ENCODE data around the gene LTBP1.

- TF ChIP-seq CTCF (IDR thresholded peaks at IDR 0.05) (no peak), EZH2 (IDR thresholded peaks at IDR 0.05; ENCODE audit: borderline replicate concordance, insufficient read depth, low read depth, low read length, poor library complexity, severe bottlenecking) (no peak)
Observed at GRCh38 chr2:33178209-33178608, 231.5 kb downstream of the LTBP1 start.
